IMR-90 (cell line): ENCODE results near the gene KATNB1. TPM values are rescaled to one million over a fixed set of nuclear protein-coding genes. Genes with fewer than 3 reads are reported as not detected.

ENCODE experiments used
- ATAC-seq: fragments of 200-7000 bp; cut with Tn5 transposase; 2 replicates; pipeline ENCODE4 v1.9.1; 2020; ENCODE audit warnings: low read depth, mild to moderate bottlenecking, moderate library complexity
- BruUV-seq: library from RNA; stranded (reverse); fragments of 400-500 nt; replicated peaks from 2 replicates; lab custom pipeline; 2021; lab: Mats Ljungman, UMichigan
- CTCF ChIA-PET: fragments of 300-600 bp; formaldehyde crosslinking; extraction: SDS; loops from one replicate; lab custom pipeline; 2021; ENCODE audit warnings: antibody characterized with exemption; lab: Yijun Ruan, JAX
- POLR2A ChIA-PET: fragments of 300-600 bp; sonication (Branson Sonifier 250); formaldehyde crosslinking; loops from one replicate; lab custom pipeline; 2022; ENCODE audit warnings: antibody characterized with exemption; ENCODE audit not compliant: unreplicated experiment; lab: Charles Lee
- DNase-seq: peaks from one replicate; pipeline ENCODE4 v3.0.0; 2013
- H2AFZ ChIP-seq: replicated peaks from 2 replicates; pipeline ENCODE3; 2013; ENCODE audit warnings: low read length, mild to moderate bottlenecking; ENCODE audit not compliant: poor library complexity
- H2AK5ac ChIP-seq: 2 replicates; pipeline ENCODE4 v1.6.1; 2013; ENCODE audit warnings: low read depth, low read length, inconsistent platforms
- H2AK9ac ChIP-seq: replicated peaks from 2 replicates; pipeline ENCODE3; 2013; ENCODE audit warnings: mild to moderate bottlenecking, low read depth, low read length, moderate library complexity; ENCODE audit not compliant: poor library complexity
- H2BK120ac ChIP-seq: 2 replicates; pipeline ENCODE4 v1.6.1; 2013; ENCODE audit warnings: low read depth, low read length, inconsistent platforms
- H2BK15ac ChIP-seq: 3 replicates; pipeline ENCODE4 v1.6.1; 2013; ENCODE audit warnings: low read depth, low read length, inconsistent platforms
- H2BK20ac ChIP-seq: 2 replicates; pipeline ENCODE4 v1.6.1; 2013; ENCODE audit warnings: low read depth, mild to moderate bottlenecking, inconsistent platforms, low read length, moderate library complexity
- H2BK5ac ChIP-seq: 2 replicates; pipeline ENCODE4 v1.6.1; 2013; ENCODE audit warnings: mild to moderate bottlenecking, low read depth, low read length, inconsistent platforms; ENCODE audit not compliant: poor library complexity, severe bottlenecking
- H3K14ac ChIP-seq: replicated peaks from 2 replicates; pipeline ENCODE4 v1.6.1; 2013; ENCODE audit warnings: low read depth, low read length, inconsistent platforms
- H3K18ac ChIP-seq: 2 replicates; pipeline ENCODE4 v1.6.1; 2013; ENCODE audit warnings: low read depth, low read length, control low read depth
- H3K23ac ChIP-seq: 2 replicates; pipeline ENCODE4 v1.6.1; 2013; ENCODE audit warnings: low read depth, low read length, inconsistent platforms
- H3K27ac ChIP-seq: 2 replicates; pipeline ENCODE4 v1.5.1; 2013; ENCODE audit warnings: mild to moderate bottlenecking, control low read depth, low read length; ENCODE audit not compliant: insufficient read depth
- H3K27me3 ChIP-seq: 2 replicates; pipeline ENCODE4 v1.6.1; 2013; ENCODE audit warnings: low read length; ENCODE audit not compliant: control insufficient read depth, insufficient read depth
- H3K36me3 ChIP-seq: 2 replicates; pipeline ENCODE4 v1.6.1; 2013; ENCODE audit warnings: low read length, mixed read lengths; ENCODE audit not compliant: control insufficient read depth, insufficient read depth
- H3K4ac ChIP-seq: 2 replicates; pipeline ENCODE4 v1.6.1; 2013; ENCODE audit warnings: low read depth, low read length, inconsistent platforms
- H3K4me1 ChIP-seq: 2 replicates; pipeline ENCODE4 v1.6.1; 2013; ENCODE audit warnings: low read length, mixed read lengths; ENCODE audit not compliant: control insufficient read depth, insufficient read depth
- H3K4me2 ChIP-seq: 2 replicates; pipeline ENCODE4 v1.6.1; 2013; ENCODE audit warnings: low read depth, mild to moderate bottlenecking, control low read depth, low read length, moderate library complexity
- H3K4me3 ChIP-seq: 2 replicates; pipeline ENCODE4 v1.5.1; 2013; ENCODE audit warnings: low read depth, mild to moderate bottlenecking, control low read depth, low read length, moderate library complexity; ENCODE audit not compliant: insufficient read depth
- H3K56ac ChIP-seq: 2 replicates; pipeline ENCODE4 v1.6.1; 2013; ENCODE audit warnings: low read length, inconsistent platforms; ENCODE audit not compliant: insufficient read depth; ENCODE audit errors: extremely low read depth
- H3K79me1 ChIP-seq, 2 experiments: 2 replicates each; pipeline ENCODE4 v1.6.1; 2013; ENCODE audit warnings: low read length in 2 of 2, inconsistent platforms in 1 of 2, low read depth in 1 of 2
- H3K9ac ChIP-seq: 2 replicates; pipeline ENCODE4 v1.6.1; 2013; ENCODE audit warnings: low read depth, low read length, control low read depth
- H3K9me1 ChIP-seq: 2 replicates; pipeline ENCODE4 v1.6.1; 2013; ENCODE audit warnings: low read length, inconsistent platforms; ENCODE audit not compliant: insufficient read depth
- H3K9me3 ChIP-seq: 2 replicates; pipeline ENCODE4 v1.6.1; 2013; ENCODE audit warnings: low read length; ENCODE audit not compliant: control insufficient read depth, insufficient read depth
- H4K20me1 ChIP-seq: 2 replicates; pipeline ENCODE4 v1.6.1; 2013; ENCODE audit warnings: low read length, inconsistent platforms; ENCODE audit not compliant: insufficient read depth
- H4K5ac ChIP-seq: 2 replicates; pipeline ENCODE4 v1.6.1; 2013; ENCODE audit warnings: mild to moderate bottlenecking, low read depth, low read length, control low read depth
- H4K8ac ChIP-seq, 2 experiments: 2 replicates each; pipeline ENCODE4 v1.6.1; 2013; ENCODE audit warnings: low read depth in 2 of 2, low read length in 2 of 2, control low read depth in 1 of 2, inconsistent platforms in 1 of 2
- H4K91ac ChIP-seq: 2 replicates; pipeline ENCODE4 v1.6.1; 2013; ENCODE audit warnings: low read depth, low read length, inconsistent platforms; ENCODE audit not compliant: insufficient read depth
- BHLHE40 ChIP-seq: fragments of 150-350 bp; IDR thresholded peaks from 2 replicates; pipeline ENCODE4 v1.6.1; 2016; ENCODE audit warnings: mild to moderate bottlenecking, low read depth, low read length
- CEBPB ChIP-seq: IDR thresholded peaks from 2 replicates; pipeline ENCODE4 v1.6.1; 2012; ENCODE audit warnings: low read depth, low read length, improper control_type of control experiment
- CHD1 ChIP-seq: IDR thresholded peaks from 2 replicates; pipeline ENCODE4 v1.6.1; 2012; ENCODE audit warnings: low read depth, low read length, improper control_type of control experiment
- CTCF ChIP-seq: conservative IDR thresholded peaks from 2 replicates; pipeline ENCODE4 v1.5.1; 2012; ENCODE audit warnings: mild to moderate bottlenecking, low read depth, low read length, improper control_type of control experiment
- FOS ChIP-seq: fragments of 150-350 bp; IDR thresholded peaks from 2 replicates; pipeline ENCODE4 v1.6.1; 2016; ENCODE audit warnings: low read depth, low read length
- MAFK ChIP-seq: IDR thresholded peaks from 2 replicates; pipeline ENCODE4 v1.6.1; 2012; ENCODE audit warnings: low read depth, low read length, improper control_type of control experiment
- MAZ ChIP-seq: IDR thresholded peaks from 2 replicates; pipeline ENCODE4 v1.6.1; 2012; ENCODE audit warnings: low read depth, mild to moderate bottlenecking, low read length, improper control_type of control experiment, moderate library complexity, borderline replicate concordance
- MXI1 ChIP-seq: IDR thresholded peaks from 2 replicates; pipeline ENCODE4 v1.6.1; 2012; ENCODE audit warnings: low read depth, mild to moderate bottlenecking, low read length, moderate library complexity, borderline replicate concordance
- NFE2L2 ChIP-seq: fragments of 150-350 bp; IDR thresholded peaks from 2 replicates; pipeline ENCODE4 v1.6.1; 2016; ENCODE audit warnings: low read depth, mild to moderate bottlenecking, low read length
- POLR2A ChIP-seq: IDR thresholded peaks from 2 replicates; pipeline ENCODE4 v1.6.1; 2012; ENCODE audit warnings: mild to moderate bottlenecking, low read depth, low read length
- RAD21 ChIP-seq: IDR thresholded peaks from 2 replicates; pipeline ENCODE4 v1.6.1; 2012; ENCODE audit warnings: low read length, improper control_type of control experiment
- RCOR1 ChIP-seq: IDR thresholded peaks from 2 replicates; pipeline ENCODE4 v1.6.1; 2012; ENCODE audit warnings: mild to moderate bottlenecking, low read length, improper control_type of control experiment; ENCODE audit not compliant: insufficient replicate concordance
- RFX5 ChIP-seq: IDR thresholded peaks from 2 replicates; pipeline ENCODE4 v1.8.0; 2012; ENCODE audit warnings: low read depth, mild to moderate bottlenecking, low read length, moderate library complexity
- SMC3 ChIP-seq: fragments of 150-350 bp; IDR thresholded peaks from 2 replicates; pipeline ENCODE4 v1.6.1; 2016; ENCODE audit warnings: low read depth, mild to moderate bottlenecking, antibody characterized with exemption, low read length, moderate library complexity
- WGBS, 2 experiments: methylation state at CpG; one replicate each; pipeline versions ENCODE4 v1.1.5 to v1.1.7; 2013; ENCODE audit warnings: missing lambda C conversion rate in 2 of 2; ENCODE audit not compliant: insufficient read length in 1 of 2; ENCODE audit errors: extremely low coverage in 2 of 2; 5-methylcytosine and 5-hydroxymethylcytosine counted together
- dilution Hi-C: fragments of 300-500 bp; cut with HindIII; formaldehyde crosslinking; loops from one replicate; pipeline ENCODE4 v1.14.3; 2018; ENCODE audit warnings: low sequenced_read_pairs; ENCODE audit not compliant: unreplicated experiment
- in situ Hi-C: fragments of 300-500 bp; cut with MboI; formaldehyde crosslinking; loops from 3 replicates; pipeline ENCODE4 v1.14.3; 2019; ENCODE audit warnings: low sequenced_read_pairs, inconsistent platforms, mixed read lengths
- intact Hi-C: fragments of 100-400 bp; cut with micrococcal nuclease; formaldehyde crosslinking; loops from 2 replicates; pipeline ENCODE4 v1.10.0; 2022
- polyA plus RNA-seq, 3 experiments: library from polyadenylated mRNA; depleted of rRNA; stranded (reverse); fragments of >200 nt; gene quantifications; 2 replicates each; pipeline ENCODE4 v1.2.3, GENCODE V29; 2012; ENCODE audit warnings: low replicate concordance in 1 of 3
- total RNA-seq: library from RNA; depleted of rRNA; stranded (reverse); fragments of >200 nt; gene quantifications from 2 replicates; pipeline ENCODE4 v1.2.3, GENCODE V29; 2012
- TF ChIP-seq, protein P1 (sequence below): fragments of 150-350 bp; IDR thresholded peaks from 2 replicates; pipeline ENCODE4 v1.6.1; 2016; ENCODE audit warnings: low read depth, mild to moderate bottlenecking, low read length, moderate library complexity, borderline replicate concordance
- TF ChIP-seq, protein P2 (sequence below): fragments of 150-350 bp; IDR thresholded peaks from 2 replicates; pipeline ENCODE4 v1.6.1; 2017; ENCODE audit warnings: mild to moderate bottlenecking, antibody characterized with exemption, low read length, low read depth

KATNB1 gene
- total and polyA plus RNA-seq, 2 of the 4 experiments (the other 2 are of a cell fraction) = 10.9 to 23.5 TPM

DNA sequence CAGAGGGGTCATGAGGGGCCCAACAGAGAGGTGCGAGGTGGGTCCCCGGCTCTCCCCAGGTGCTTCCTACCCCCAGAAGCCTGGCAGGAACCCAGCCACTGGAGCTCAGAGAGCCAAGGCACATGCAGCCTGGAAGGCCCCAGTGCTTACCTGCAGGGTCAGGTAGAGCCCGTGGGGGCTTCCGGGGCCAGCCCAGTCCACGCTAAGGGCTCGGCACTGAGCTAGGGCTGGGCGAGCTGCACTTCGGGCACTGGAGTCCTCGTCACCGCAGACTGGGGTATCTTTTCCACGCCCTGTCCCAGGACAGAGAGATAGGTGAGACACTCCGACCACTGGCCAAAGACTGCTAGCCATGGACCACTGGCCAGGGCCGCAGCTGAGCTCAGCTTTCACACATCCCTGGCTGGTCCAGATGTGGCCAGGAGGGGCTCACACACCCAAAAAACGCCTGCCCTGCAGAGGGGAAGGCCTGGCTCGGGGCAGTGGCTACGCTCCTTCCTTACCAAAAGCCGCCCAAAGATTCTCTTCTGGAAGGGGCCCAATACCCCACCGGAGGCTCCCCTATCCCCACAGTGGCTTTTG is 59.4 kb downstream of the KATNB1 start:
- no peak for DNase-seq
- Histone ChIP-seq H3K4me1 (peaks cover 8% of the 10 kb centered on the region), H2BK15ac (no peak overlapping the region), H3K56ac (no peak overlapping the region), H3K27me3 (no peaks in the 10 kb centered on the region), H2BK20ac (no peak overlapping the region), H2BK120ac (no peak overlapping the region), H4K5ac (no peak overlapping the region), H3K9me1 (peaks cover 16% of the 10 kb centered on the region; the same call in 1 of the 2 replicates), H2AK9ac (peak overlapping the region; percentile 83), H3K18ac (no peak overlapping the region), H4K20me1 (peaks cover 30% of the 10 kb centered on the region), H4K91ac (no peak overlapping the region), H3K4me2 (no peak overlapping the region), H3K23ac (no peak overlapping the region), H2AK5ac (no peak overlapping the region), H3K36me3 (peaks cover 47% of the 10 kb centered on the region), H3K79me1 (peaks cover 10 to 72% of the 10 kb centered on the region in 2 experiments), H3K9me3 (no peaks in the 10 kb centered on the region), H3K14ac (no peak overlapping the region), H4K8ac (no peak overlapping the region), H2AFZ (no peak overlapping the region), H3K4me3 (no peak overlapping the region), H2BK5ac (no peak overlapping the region), H3K4ac (no peak overlapping the region), H3K27ac (no peak overlapping the region), H3K9ac (no peak overlapping the region)
- in situ Hi-C loops (no loop called here), dilution Hi-C loops (no loop called here), intact Hi-C loops (no loop called here)
- BruUV-seq = no TSS peak
- 92% methylated on average over 8 of the region's 18 CpGs; no CpG with 5 or more reads in 1 of the 2 experiments for WGBS, 2 experiments
- POLR2A ChIA-PET = no interaction called here
- CTCF ChIA-PET = interaction anchor here (1.0 to 1.8 kb wide), 2 partner anchors 13 to 68 kb away, joined by 3 to 7 read pairs; no protein-coding TSS in a partner anchor
- TF ChIP-seq BHLHE40 (no peak), SMC3 (no peak), CHD1 (no peak), CEBPB (no peak), MXI1 (no peak), MAFK (no peak), RAD21 (no peak), NFE2L2 (no peak), RFX5 (no peak), CTCF (no peak), MAZ (no peak), RCOR1 (no peak), POLR2A (no peak), FOS (no peak)
- TF ChIP-seq, protein P1, sequence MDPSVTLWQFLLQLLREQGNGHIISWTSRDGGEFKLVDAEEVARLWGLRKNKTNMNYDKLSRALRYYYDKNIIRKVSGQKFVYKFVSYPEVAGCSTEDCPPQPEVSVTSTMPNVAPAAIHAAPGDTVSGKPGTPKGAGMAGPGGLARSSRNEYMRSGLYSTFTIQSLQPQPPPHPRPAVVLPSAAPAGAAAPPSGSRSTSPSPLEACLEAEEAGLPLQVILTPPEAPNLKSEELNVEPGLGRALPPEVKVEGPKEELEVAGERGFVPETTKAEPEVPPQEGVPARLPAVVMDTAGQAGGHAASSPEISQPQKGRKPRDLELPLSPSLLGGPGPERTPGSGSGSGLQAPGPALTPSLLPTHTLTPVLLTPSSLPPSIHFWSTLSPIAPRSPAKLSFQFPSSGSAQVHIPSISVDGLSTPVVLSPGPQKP = no peak
- TF ChIP-seq, protein P2, sequence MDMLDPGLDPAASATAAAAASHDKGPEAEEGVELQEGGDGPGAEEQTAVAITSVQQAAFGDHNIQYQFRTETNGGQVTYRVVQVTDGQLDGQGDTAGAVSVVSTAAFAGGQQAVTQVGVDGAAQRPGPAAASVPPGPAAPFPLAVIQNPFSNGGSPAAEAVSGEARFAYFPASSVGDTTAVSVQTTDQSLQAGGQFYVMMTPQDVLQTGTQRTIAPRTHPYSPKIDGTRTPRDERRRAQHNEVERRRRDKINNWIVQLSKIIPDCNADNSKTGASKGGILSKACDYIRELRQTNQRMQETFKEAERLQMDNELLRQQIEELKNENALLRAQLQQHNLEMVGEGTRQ = no peak
- no peak for ATAC-seq
